ENCODE data around the gene BDNF.

Gene BDNF

GRCh38 chr11:27625347-27625912, 74.8 kb downstream of the BDNF start:
- DNase-seq, result no peak

- DNase-seq, result no peak
Measured at GRCh38 chr11:27623945-27624523, 76.2 kb downstream of the BDNF start.

GRCh38 chr11:27622541-27623300, 77.5 kb downstream of the BDNF start:
- no peak for DNase-seq

GRCh38 chr11:27621405-27622161, 78.7 kb downstream of the BDNF start:
- DNase-seq, result peak in 1 of 2 experiments; percentile 55

DNA sequence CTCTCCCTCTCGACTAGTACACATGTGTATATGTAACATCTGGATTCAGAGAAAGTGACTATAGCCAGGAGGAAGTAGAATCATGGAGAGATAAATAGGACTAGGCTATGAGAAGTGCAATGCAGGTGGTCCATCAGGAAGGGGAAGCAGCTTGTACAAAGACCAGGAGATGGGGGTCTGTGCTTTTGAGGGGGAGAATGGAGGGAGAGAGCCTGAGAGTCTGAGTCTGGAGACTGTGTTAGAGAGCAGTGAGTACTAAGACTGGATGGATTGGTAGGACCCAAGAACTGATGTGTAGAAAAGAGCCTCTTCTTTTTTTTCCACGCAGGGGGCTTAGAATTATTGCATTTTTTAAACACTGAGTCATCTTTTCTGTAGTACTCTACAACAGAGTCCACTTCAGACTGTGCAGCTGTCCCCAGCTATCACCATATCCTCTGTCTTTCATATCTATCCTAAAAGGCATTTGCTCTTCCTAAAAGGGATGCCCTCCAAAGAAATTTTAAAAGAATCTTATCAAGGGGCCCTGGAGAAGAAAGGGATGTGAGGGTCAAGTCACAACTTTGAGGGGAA, 80.4 kb downstream of the BDNF start:
- no peak for DNase-seq

GRCh38 chr11:27619039-27619574, 81.1 kb downstream of the BDNF start:
- no peak for DNase-seq

- DNase-seq, result no peak
Measured at GRCh38 chr11:27618281-27618915, 81.9 kb downstream of the BDNF start.

GRCh38 chr11:27616711-27617110, 83.5 kb downstream of the BDNF start:
- no peak for DNase-seq

DNA sequence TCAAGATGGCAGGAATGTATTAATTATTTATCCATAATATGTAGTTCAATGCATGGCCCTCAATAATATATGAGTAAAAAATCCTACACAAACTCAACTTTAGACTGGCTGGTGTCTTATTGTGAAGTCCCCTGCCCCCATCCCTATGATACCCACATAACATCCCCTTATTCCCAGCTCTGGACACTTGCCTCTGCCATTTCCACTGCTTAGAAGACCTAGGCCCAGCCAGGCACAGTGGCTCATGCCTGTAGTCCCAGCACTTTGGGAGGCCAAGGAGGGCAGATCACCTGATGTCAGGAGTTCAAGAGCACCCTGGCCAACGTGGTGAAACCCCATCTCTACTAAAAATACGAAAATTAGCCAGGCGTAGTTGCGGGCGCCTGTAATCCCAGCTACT, 84.4 kb downstream of the BDNF start:
- no peak for DNase-seq

- DNase-seq, result no peak
Measured at GRCh38 chr11:27614092-27614491, 86.2 kb downstream of the BDNF start.

GRCh38 chr11:27612932-27613880, 87.0 kb downstream of the BDNF start:
- DNase-seq, result no peak

DNA sequence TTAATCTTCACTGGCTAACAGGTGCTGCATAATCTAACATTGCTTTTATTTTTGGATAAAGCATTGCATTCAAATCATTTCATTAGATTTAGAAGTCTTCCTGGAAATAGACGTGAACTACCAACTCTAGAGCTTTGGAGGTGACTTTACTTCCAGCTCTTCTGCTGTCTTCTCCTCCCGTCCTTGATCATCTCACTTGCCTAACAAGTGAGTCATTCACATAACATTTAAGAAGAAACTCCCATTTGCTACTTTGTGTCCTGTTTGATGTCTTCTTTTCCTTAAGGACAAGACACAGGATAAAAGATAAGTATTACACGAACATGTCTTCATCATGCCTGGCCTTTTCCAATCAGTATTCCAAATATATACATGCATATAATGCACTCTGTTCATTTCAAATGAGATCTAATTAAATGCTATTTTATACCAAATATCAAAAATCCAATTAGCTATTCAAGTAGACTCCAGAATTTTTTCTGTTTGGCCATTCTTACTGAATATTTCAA, 88.3 kb downstream of the BDNF start:
- DNase-seq, result no peak

DNA sequence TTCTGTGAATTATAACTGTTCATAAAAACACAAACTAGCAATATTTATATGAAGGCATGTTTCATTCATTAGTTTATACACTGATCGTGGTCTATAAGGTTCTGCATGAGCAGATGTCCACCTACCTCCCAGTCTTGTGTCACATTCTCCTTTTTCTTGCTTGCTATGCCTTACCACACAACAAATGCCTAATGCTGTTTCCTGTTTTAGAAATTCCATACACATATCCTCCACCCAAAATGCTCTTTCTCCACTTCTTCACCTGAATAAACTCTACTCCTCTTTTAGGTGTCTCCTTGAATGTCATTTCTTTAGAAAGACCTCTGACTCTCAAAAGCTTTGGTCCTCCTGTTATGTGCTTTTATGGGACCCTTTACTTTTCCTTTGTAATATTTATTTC, 88.9 kb downstream of the BDNF start:
- no peak for DNase-seq

GRCh38 chr11:27610946-27611345, 89.3 kb downstream of the BDNF start:
- no peak for DNase-seq

- no peak for DNase-seq
Measured at GRCh38 chr11:27610280-27610679, 90.0 kb downstream of the BDNF start.

DNA sequence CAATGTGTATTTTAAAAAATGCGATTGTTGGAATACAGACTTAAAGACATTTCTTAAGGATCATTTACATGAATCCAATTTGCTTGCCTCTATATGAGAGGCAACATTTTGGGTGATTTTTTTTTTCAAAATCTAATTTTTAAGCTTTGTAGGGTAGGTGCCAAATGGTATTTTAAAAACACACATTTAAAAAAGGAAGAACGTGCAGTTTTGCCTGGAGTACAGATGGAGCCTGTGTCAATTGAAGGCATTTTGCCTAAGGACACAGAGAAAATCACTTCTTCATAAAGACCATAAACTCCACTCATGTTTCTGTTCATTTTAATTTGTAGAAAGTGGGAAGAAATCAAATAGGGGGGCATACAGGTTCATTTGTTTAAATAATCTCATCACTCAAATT, 91.3 kb downstream of the BDNF start:
- DNase-seq, result no peak

DNA sequence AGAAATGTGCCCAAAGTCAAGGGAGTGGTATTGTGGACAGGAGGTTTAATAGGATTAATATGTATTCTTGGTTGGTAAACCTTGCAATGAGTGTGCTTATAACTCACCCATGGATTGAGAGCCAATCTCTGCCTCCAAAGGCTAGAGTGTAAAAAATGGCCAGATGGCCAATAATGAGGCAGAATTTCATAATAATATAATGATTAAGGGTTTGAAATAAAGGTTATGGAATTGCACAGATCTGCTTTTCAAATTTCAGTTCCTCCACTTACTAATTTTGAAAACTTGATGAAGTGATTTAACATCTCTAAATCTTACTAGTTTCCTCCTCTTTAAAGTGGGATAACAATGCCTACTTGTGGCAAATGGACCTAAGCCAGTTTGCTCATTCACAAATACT, 94.8 kb downstream of the BDNF start:
- DNase-seq, result no peak

Measured in NCI-H446 (cell line).